ENCODE data around the gene TBXAS1. TPM values are rescaled to one million over a fixed set of nuclear protein-coding genes. Genes with fewer than 3 reads are reported as not detected.

TBXAS1 gene
- total RNA-seq, 2 donors from 2014 or later, result 15.7 to 23.7 TPM

- intact Hi-C loops (cut with DNase I), result no loop called here
- DNase-seq (ENCODE audit: low spot score), result no peak
These were observed 21.8 kb downstream of the TBXAS1 start for GRCh38 chr7:139850906-139851305.

- intact Hi-C loops (cut with DNase I), result no loop called here
- no peak for DNase-seq (ENCODE audit: low spot score)
These were observed 22.9 kb downstream of the TBXAS1 start for GRCh38 chr7:139851770-139852481.

DNA sequence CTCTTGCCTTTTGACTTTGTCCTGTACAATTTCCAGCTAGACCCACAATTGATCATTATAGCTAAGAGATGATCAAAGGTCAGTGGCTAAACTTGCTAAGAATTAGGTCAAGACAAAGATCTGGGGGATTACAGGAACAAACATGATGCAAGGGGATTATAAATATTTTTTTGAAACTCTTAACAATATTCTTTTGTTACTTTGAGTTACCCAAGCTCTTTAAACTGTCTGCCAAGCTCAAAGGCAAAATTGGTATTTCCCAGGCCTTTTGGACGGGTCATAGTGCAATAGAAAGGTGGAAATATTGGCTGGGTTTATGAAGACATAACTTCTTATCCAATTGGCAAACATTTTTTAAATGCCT is 23.4 kb downstream of the TBXAS1 start:
- intact Hi-C loops (cut with DNase I), result no loop called here
- no peak for DNase-seq (ENCODE audit: low spot score)

- intact Hi-C loops (cut with DNase I), result no loop called here
- no peak for DNase-seq (ENCODE audit: low spot score)
These were observed 24.6 kb downstream of the TBXAS1 start for GRCh38 chr7:139853506-139854123.

- intact Hi-C loops (cut with DNase I), result no loop called here
- DNase-seq (ENCODE audit: low spot score), result no peak
These were observed 25.1 kb downstream of the TBXAS1 start for GRCh38 chr7:139854124-139854511.

DNA sequence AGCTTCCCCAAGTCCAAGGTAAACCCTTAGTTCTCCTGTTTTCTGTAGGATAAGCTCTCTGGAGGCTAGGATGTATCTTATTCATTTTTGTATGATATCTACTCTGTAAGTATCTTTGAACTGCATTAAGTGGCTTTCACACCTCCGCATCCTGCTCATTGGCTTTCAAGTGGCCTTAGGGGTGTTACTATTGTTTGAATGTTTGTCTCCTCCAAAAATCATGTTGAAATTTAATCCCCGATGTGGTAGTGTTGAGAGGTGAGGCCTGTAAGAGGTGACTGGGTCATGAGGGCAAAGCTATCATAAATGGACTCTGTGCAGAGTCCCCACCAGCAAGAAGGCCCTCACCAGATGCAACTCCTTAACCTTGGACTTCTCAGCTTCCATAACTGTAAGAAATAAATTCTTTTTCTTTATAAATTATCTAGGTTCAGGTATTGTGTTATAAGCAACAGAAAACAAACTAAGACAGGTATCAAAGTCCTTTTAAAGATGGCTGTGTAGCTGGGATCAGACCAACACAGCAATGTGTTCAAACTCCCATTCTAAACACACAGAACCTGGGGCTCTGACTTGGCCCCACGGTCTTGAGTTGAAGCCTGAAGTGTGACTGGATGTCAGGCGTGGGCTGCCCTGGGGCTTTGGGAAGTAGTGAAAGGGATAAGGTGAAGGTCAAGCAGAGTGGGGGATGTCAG is 25.9 kb downstream of the TBXAS1 start:
- intact Hi-C loops (cut with DNase I), result no loop called here
- DNase-seq (ENCODE audit: low spot score), result no peak

DNA sequence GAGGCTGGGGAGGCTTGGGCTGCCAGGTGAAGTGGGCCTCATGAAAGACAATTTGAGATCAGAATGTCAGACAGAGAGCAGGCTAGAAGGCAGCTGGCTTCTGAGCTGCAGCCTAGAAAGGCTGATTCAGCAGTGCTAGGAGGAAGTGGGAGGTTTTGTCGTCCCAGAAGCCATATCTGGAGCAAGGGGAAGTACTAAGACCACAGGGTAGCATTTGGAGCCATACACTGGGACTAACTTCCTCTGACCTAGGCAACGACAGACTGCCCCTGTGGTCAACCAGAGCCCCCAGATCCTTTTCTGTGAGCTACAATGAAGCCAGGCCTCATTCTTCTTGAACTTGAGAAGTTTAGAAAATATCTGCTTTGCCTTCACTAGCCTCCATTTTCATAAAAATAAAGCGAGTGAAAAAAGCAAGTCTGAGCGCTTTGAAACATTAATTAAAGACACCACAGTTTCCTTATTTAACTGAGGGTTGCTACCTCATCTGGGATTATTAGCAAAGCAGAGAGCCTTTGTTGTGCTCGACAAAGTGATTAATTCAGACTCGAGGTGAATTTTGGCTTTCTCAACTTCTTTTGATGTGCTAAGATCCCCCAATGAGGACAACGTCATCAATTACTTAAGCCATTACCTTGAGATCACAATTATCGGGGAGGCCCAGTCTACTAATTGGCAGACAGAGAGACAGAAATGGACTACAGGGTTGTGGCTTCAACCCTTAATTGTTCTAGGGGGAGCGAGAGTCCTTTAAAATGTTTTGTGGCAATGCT is 26.6 kb downstream of the TBXAS1 start:
- no peak for DNase-seq (ENCODE audit: low spot score)
- intact Hi-C loops (cut with DNase I), result no loop called here

DNA sequence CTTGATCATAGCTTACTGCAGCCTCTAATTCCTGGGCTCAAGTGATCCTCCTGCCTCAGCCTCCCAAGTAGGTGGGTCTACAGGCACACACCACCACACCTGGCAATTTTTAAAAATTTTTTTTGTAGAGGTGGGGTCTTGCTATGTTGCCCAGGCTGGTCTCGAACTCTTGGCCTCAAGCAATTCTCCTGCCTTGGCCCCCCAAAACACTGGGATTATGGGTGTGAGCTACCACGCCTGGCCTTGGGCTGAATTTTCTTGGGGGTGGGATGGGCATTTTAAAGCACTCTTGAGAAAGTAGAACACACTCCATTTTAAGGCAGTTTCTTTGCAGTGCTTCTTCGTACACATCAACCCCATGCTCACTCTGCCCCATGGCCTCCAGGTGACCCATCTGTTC is 28.7 kb downstream of the TBXAS1 start:
- DNase-seq (ENCODE audit: low spot score), result no peak
- intact Hi-C loops (cut with DNase I), result no loop called here

GRCh38 chr7:139860090-139860775 is 31.2 kb downstream of the TBXAS1 start:
- no peak for DNase-seq (ENCODE audit: low spot score)

GRCh38 chr7:139861803-139862202 is 32.7 kb downstream of the TBXAS1 start:
- DNase-seq (ENCODE audit: low spot score), result no peak
- intact Hi-C loops (cut with DNase I), result no loop called here

More at GRCh38 chr7:139860090-139860775, 31.2 kb downstream of the TBXAS1 start:
- intact Hi-C loops (cut with DNase I), result no loop called here

- no peak for DNase-seq (ENCODE audit: low spot score)
- intact Hi-C loops (cut with DNase I), result no loop called here
These were observed 37.2 kb downstream of the TBXAS1 start for GRCh38 chr7:139866047-139866837.

GRCh38 chr7:139867847-139868246 is 38.8 kb downstream of the TBXAS1 start:
- DNase-seq (ENCODE audit: low spot score), result no peak
- intact Hi-C loops (cut with DNase I), result no loop called here

- DNase-seq (ENCODE audit: low spot score), result no peak
- intact Hi-C loops (cut with DNase I), result no loop called here
These were observed 40.8 kb downstream of the TBXAS1 start for GRCh38 chr7:139869886-139870285.

DNA sequence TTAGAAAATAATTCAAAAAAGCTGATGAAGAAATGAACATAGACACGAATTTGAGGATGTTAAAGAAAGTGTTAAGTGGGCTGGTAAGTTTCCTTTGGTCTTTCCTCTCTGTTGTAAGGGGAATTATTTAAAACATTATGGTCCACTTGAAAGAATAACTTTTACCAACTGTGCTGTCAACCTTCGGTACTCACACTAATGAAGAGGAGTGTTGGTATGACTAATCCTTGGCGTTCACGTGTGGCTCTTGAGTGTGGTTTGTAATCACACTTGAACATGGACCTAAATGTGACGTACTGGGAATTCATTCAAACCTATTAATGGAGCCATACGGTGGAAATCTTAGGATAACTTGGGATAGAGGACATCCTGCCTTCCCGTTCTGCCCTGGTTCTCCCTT is 41.3 kb downstream of the TBXAS1 start:
- no peak for DNase-seq (ENCODE audit: low spot score)
- intact Hi-C loops (cut with DNase I), result no loop called here

DNA sequence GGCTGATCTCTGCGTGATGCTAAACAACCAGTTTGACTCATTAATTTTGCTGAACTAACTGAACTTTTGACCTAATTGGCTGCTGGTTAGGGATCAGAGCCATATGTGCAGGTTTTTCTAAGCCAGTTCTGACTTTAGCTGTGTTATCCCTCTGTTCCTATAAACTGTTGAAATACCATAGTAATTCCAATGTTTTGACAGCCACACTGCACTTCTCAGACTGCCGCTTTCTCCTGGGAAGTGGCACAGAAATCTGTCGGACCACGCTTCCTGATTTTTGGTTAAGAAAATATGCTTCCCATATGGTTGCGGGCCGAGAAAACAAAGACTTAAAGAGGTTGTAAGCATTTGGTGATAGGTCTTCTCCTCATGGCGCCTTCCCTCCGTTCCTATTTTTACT is 42.3 kb downstream of the TBXAS1 start:
- DNase-seq (ENCODE audit: low spot score), result no peak
- intact Hi-C loops (cut with DNase I), result no loop called here

- no peak for DNase-seq (ENCODE audit: low spot score)
- intact Hi-C loops (cut with DNase I), result no loop called here
These were observed 42.8 kb downstream of the TBXAS1 start for GRCh38 chr7:139871820-139872219.

- DNase-seq (ENCODE audit: low spot score), result peak; percentile 41
- intact Hi-C loops (cut with DNase I), result no loop called here
These were observed 44.7 kb downstream of the TBXAS1 start for GRCh38 chr7:139873593-139874301.

DNA sequence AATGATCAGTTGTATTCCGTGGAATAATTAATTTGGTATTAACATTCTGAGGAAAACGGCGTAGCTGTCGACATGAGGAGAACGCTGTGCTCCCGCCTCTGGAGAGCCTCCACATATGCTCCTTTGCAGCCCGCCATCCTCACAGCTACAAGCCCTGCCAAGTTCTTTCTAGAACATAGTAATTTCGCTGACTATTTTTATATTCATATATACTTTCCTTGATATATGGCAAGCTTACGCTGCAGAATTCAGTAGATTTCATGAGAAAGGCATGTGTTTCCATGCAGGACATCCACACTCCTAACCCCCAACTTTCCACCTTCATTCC is 45.2 kb downstream of the TBXAS1 start:
- intact Hi-C loops (cut with DNase I), result no loop called here

More for the DNA sequence above, 45.2 kb downstream of the TBXAS1 start:
- no peak for DNase-seq (ENCODE audit: low spot score)

All from posterior vena cava (tissue), 2 donors.